ENCODE data around the gene ZDHHC14. TPM values are rescaled to one million over a fixed set of nuclear protein-coding genes. Genes with fewer than 3 reads are reported as not detected.

Gene ZDHHC14
- total RNA-seq, 1 donor from 2014 or later: 12.7 TPM

- intact Hi-C loops (cut with DNase I): loop anchor here (10.0 kb wide), 1 partner anchor 135 kb away; the partner anchor contains the start of gene ZDHHC14
- ATAC-seq: no peak
- DNase-seq (ENCODE audit: missing footprints): no peak
Measured at GRCh38 chr6:157519255-157520116, 138.5 kb downstream of the ZDHHC14 start.

- no peak for ATAC-seq
Measured at GRCh38 chr6:157520117-157520406, 139.1 kb downstream of the ZDHHC14 start.

DNA sequence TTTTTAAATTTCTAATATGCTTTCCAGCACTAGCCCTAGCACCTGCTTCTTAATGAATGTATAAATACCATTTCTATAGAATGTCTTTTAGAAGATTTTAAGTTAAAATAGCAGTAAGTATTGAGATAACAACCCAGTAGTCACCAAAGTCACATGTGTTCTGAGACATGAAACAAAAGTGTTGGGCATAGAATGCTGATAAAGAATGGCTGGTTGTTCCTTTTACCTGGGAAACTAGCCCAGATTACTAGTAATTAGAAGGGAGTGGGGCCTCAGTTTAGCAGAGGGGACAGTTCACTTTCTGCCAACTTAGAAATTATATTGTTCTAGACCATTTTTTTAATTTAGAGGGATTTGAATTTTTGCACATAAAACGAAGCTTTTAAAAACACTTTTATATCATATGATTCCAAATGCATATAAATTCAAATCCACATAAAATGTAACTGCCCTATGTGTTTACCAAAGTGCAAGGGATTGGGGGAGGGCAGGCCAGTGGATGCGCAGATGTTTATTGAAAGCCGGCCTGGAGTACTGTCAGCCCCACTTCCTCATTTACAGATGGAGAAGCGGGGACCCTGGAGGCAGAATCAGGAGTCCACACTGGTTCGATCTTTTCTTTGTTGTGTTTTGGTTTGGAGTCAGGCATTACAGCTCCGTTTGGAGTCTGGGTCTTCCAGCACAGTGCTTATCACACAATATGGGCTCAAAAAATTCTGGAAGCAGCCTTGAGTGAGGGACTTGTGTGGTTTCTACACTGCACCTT lies 139.8 kb downstream of the ZDHHC14 start:
- intact Hi-C loops (cut with DNase I): loop anchor here (10.0 kb wide), 1 partner anchor 136 kb away; the partner anchor contains the start of gene ZDHHC14
- DNase-seq (ENCODE audit: missing footprints) (no peak), ATAC-seq (no peak)

More at GRCh38 chr6:157520117-157520406, 139.1 kb downstream of the ZDHHC14 start:
- no peak for DNase-seq (ENCODE audit: missing footprints)
- intact Hi-C loops (cut with DNase I): loop anchor here (10.0 kb wide), 1 partner anchor 135 kb away; the partner anchor contains the start of gene ZDHHC14

DNA sequence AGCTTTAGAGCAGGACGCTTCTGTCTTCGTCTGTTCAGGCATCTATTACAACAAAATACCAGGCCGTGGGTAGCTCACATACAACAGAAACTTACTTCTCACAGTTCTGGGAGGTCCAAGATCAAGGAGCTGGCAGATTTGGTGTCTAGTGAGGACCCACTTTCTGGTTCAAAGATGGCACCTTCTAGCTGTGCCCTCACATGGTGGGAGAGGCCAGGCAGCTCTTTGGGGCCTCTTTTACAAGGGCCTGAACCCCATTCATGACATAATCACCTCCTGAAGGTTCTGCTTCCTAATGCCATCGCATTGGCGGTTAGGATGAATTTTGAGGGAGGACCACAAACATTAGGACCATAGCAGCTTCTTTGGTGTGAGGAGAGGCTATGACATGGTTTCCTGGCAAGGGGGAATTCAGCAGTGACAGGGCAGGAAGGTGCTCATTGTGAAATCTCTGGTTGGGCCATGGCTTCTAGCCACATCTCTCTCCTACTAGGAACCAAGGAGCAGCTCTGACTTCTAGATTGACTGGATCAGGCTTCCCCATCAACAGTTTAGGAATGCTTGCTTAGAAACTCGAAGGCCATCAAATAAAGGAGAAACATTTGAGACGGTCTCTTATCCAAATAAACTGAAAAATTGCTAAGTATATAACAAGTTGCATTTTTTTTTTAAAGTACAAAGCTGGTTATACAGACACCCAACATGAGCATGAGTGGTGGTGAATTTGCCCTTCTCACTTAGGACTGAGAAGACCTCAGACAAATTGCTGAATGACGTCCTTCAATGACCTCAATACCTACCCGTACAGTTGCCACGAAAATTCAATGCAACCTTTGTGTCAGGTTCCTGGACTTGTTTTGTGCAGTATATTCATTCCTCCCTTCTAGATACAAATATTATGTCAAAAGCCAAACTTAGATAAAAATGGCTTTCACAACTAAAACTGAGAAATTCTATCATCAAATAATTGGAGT lies 140.7 kb downstream of the ZDHHC14 start:
- DNase-seq (ENCODE audit: missing footprints) (no peak), ATAC-seq (no peak)
- intact Hi-C loops (cut with DNase I): loop anchor here (10.0 kb wide), 1 partner anchor 137 kb away; the partner anchor contains the start of gene ZDHHC14

- ATAC-seq (no peak), DNase-seq (ENCODE audit: missing footprints) (no peak)
- intact Hi-C loops (cut with DNase I): loop anchor here (10.0 kb wide), 1 partner anchor 138 kb away; the partner anchor contains the start of gene ZDHHC14
Measured at GRCh38 chr6:157522472-157522871, 141.5 kb downstream of the ZDHHC14 start.

- ATAC-seq (no peak), DNase-seq (ENCODE audit: missing footprints) (no peak)
- intact Hi-C loops (cut with DNase I): loop anchor here (10.0 kb wide), 1 partner anchor 140 kb away; the partner anchor contains the start of gene ZDHHC14
Measured at GRCh38 chr6:157524735-157525134, 143.7 kb downstream of the ZDHHC14 start.

DNA sequence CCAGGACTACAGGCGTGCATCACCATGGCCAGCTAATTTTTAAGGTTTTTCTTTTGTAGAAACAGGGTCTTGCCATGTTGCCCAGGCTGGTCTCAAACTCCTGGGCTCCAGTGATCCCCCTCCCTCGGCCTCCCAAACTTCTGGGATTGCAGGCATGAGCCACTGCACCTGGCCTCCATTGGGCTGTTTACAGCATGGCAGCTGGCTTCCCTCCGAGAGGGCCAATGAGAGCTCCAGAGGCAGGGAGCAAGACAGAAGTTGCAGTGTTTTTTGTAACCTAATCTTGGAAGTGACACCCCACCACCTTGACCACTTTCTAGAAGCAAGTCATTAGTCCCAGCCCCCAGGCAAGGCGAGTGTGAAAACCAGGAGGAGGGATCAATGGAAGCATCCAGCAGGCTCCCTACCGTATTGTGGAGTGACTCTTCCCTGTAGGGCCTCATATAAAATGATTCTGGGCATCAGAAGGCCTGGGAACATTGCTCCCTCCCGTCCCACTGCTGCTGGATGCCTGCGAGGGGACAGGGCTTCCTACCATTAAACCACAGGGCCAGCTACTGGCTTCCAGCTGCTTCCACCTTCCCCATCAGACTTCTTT lies 144.4 kb downstream of the ZDHHC14 start:
- ATAC-seq (no peak), DNase-seq (ENCODE audit: missing footprints) (no peak)
- intact Hi-C loops (cut with DNase I): loop anchor here (10.0 kb wide), 1 partner anchor 141 kb away; the partner anchor contains the start of gene ZDHHC14

GRCh38 chr6:157525918-157526425 lies 145.0 kb downstream of the ZDHHC14 start:
- intact Hi-C loops (cut with DNase I): loop anchor here (10.0 kb wide), 1 partner anchor 141 kb away; the partner anchor contains the start of gene ZDHHC14
- DNase-seq (ENCODE audit: missing footprints) (no peak), ATAC-seq (no peak)

DNA sequence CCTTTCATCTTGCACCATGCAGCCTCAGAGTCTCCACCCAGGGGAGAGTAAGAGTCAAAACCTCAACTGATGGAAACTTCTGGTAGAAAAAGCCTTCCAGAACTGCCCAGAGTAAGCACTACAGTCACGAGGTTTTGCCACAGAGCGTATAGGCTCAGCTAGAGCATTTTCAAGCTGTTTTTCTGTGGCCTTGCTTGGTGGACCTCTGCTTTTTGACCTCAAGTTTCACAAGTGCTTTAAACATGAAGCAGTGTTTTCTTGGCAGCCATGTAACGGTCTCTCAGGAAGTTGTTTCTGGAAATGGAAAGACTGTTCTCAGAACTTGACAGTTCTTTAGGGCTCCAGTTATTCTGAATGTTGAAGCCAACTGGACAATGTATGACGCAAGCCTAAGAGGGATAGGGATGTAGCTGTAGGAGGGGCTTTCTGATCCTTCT lies 146.5 kb downstream of the ZDHHC14 start:
- ATAC-seq (peak; percentile 92), DNase-seq (ENCODE audit: missing footprints) (no peak)
- intact Hi-C loops (cut with DNase I): loop anchor here (10.0 kb wide), 1 partner anchor 143 kb away; the partner anchor contains the start of gene ZDHHC14

DNA sequence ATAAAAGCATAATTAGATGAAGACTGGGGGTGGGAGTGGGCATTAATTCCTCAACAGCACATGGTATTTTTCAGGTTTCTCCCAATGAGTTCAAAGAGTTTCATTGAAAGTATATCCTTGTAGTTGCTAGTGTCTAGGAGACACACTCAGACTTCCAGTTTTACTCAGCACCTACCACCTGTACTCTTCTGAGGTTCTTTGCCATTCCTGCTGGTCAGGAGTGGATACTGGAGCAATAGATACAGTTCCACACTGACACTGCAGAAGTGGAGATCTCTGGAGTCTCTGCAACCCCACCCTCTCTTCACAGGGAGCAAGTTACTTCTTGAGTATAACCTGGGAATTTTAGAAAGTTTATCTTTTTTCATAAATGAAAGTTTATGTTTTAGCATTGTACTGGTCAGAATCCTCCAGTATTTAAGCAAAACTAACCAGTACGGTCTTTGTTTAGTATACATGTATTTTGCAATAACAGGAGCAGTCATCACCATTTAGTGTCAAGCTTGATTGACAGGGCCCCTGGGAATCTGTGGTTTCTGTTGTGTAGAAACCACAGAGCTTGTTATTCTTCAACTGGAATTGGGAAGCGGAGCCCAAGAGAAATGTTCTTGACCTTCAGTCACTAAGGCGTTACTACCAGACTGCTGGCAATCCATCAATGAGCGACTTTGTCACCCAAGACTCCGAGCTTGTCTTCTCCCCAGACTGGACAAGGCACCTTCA lies 148.1 kb downstream of the ZDHHC14 start:
- intact Hi-C loops (cut with DNase I): loop anchor here (10.0 kb wide), 1 partner anchor 144 kb away; the partner anchor contains the start of gene ZDHHC14
- ATAC-seq (no peak), DNase-seq (ENCODE audit: missing footprints) (no peak)

- intact Hi-C loops (cut with DNase I): loop anchor here (10.0 kb wide), 1 partner anchor 145 kb away; the partner anchor contains the start of gene ZDHHC14
Measured at GRCh38 chr6:157529654-157530039, 148.7 kb downstream of the ZDHHC14 start.

DNA sequence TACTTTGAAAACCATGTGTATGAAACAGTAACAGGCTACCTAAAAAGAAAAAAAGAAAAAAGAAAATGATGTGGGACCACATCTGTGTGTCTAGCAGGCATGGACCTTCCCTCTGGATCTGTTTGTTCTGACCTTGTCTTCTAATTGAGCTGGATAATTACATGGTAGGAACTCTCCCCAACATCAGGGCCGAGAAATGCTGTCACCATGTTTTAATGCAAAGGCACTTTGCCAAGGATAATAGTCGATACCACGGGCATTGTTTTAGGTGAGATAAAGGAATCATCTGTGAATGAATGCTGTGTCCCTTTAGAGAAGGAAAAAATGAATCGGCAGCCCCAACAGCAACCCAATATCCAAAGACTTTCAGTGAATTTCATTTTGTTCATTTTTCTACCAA lies 149.1 kb downstream of the ZDHHC14 start:
- ATAC-seq (no peak), DNase-seq (ENCODE audit: missing footprints) (no peak)
- intact Hi-C loops (cut with DNase I): no loop called here

More at GRCh38 chr6:157529654-157530039, 148.7 kb downstream of the ZDHHC14 start:
- no peak for DNase-seq (ENCODE audit: missing footprints)
- no peak for ATAC-seq

- ATAC-seq (no peak), DNase-seq (ENCODE audit: missing footprints) (no peak)
- intact Hi-C loops (cut with DNase I): no loop called here
Measured at GRCh38 chr6:157530724-157531168, 149.8 kb downstream of the ZDHHC14 start.

- ATAC-seq: no peak
- intact Hi-C loops (cut with DNase I): no loop called here
- DNase-seq (ENCODE audit: missing footprints): no peak
Measured at GRCh38 chr6:157531169-157531985, 150.4 kb downstream of the ZDHHC14 start.

DNA sequence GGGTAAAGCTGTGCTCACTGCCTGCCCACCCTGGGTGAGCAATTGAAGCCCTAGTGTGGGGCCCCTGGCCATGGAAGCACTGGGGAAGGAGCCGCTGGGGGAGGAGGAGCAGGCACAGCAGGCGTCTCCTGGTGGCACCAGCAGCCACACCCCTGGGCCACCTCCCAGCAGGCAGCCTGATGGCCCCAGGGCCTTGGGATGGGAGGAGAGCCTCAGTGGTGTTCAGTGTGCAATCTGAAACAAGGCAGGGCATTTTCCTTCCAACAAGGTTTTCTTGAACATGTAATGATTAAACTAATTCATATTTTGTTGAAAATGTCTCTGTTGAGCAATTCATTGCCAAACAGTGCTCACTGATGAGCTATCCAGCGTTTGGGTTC lies 151.0 kb downstream of the ZDHHC14 start:
- ATAC-seq (no peak), DNase-seq (ENCODE audit: missing footprints) (no peak)
- intact Hi-C loops (cut with DNase I): no loop called here

Measured in Right ventricle myocardium inferior (tissue), 1 donor.